ENCODE data around the gene SRRM4.

The SRRM4 gene

GRCh38 chr12:119201789-119202543 is 220.6 kb downstream of the SRRM4 start:
- H3K36me3 ChIP-seq, result no peaks in the 10 kb centered on the region
- no peak for TF ChIP-seq CTCF (IDR thresholded peaks at IDR 0.05)

GRCh38 chr12:119202544-119202943 is 221.2 kb downstream of the SRRM4 start:
- DNase-seq, result no peak
- intact Hi-C loops (cut with DNase I; ENCODE audit: low total_unique reads), result no loop called here
- Histone ChIP-seq H3K4me3 (no peak overlapping the region), H3K36me3 (no peaks in the 10 kb centered on the region), H3K4me1 (peaks cover 0 to 10% (median 0%) of the 10 kb centered on the region in 4 donors), H3K9me3 (no peaks in the 10 kb centered on the region), H3K27ac (no peak overlapping the region), H3K27me3 (no peaks in the 10 kb centered on the region)
- no peak for TF ChIP-seq CTCF (IDR thresholded peaks at IDR 0.05)

More at GRCh38 chr12:119201789-119202543, 220.6 kb downstream of the SRRM4 start:
- Histone ChIP-seq H3K4me1 (peaks cover 0 to 10% (median 0%) of the 10 kb centered on the region in 4 donors), H3K9me3 (no peaks in the 10 kb centered on the region), H3K4me3 (no peak overlapping the region), H3K27ac (no peak overlapping the region), H3K27me3 (no peaks in the 10 kb centered on the region)
- intact Hi-C loops (cut with DNase I; ENCODE audit: low total_unique reads), result no loop called here
- DNase-seq, result no peak

GRCh38 chr12:119204131-119204530 is 222.8 kb downstream of the SRRM4 start:
- DNase-seq, result no peak
- Histone ChIP-seq H3K4me1 (peaks cover 0 to 5% (median 0%) of the 10 kb centered on the region in 4 donors), H3K27ac (no peak overlapping the region)

GRCh38 chr12:119204671-119205285 is 223.4 kb downstream of the SRRM4 start:
- no peaks in the 10 kb centered on the region for H3K36me3 ChIP-seq
- no peak for DNase-seq
- no peaks in the 10 kb centered on the region for H3K27me3 ChIP-seq
- H3K9me3 ChIP-seq, result no peaks in the 10 kb centered on the region
- TF ChIP-seq CTCF (IDR thresholded peaks at IDR 0.05), result no peak
- H3K27ac ChIP-seq, result no peak overlapping the region
- no peak overlapping the region for H3K4me3 ChIP-seq
- peaks cover 0 to 5% (median 0%) of the 10 kb centered on the region in 4 donors for H3K4me1 ChIP-seq
- intact Hi-C loops (cut with DNase I; ENCODE audit: low total_unique reads), result no loop called here

More at GRCh38 chr12:119204131-119204530, 222.8 kb downstream of the SRRM4 start:
- no peak for TF ChIP-seq CTCF (IDR thresholded peaks at IDR 0.05)
- intact Hi-C loops (cut with DNase I; ENCODE audit: low total_unique reads), result no loop called here
- Histone ChIP-seq H3K4me3 (no peak overlapping the region), H3K36me3 (no peaks in the 10 kb centered on the region), H3K9me3 (no peaks in the 10 kb centered on the region), H3K27me3 (no peaks in the 10 kb centered on the region)

- TF ChIP-seq CTCF (IDR thresholded peaks at IDR 0.05), result no peak
- H3K27ac ChIP-seq, result no peak overlapping the region
- H3K27me3 ChIP-seq, result no peaks in the 10 kb centered on the region
- no peak overlapping the region for H3K4me3 ChIP-seq
- no peaks in the 10 kb centered on the region for H3K9me3 ChIP-seq
- intact Hi-C loops (cut with DNase I; ENCODE audit: low total_unique reads), result no loop called here
- no peak for DNase-seq
- H3K4me1 ChIP-seq, result peaks cover 0 to 5% (median 0%) of the 10 kb centered on the region in 4 donors
- H3K36me3 ChIP-seq, result no peaks in the 10 kb centered on the region
Measured at GRCh38 chr12:119206348-119207062, 225.2 kb downstream of the SRRM4 start.

Measured in tibial artery (tissue), 4 donors.